Subcutaneous adipose tissue (tissue), 4 donors: ENCODE measurements around the gene IRX5. TPM values are rescaled to one million over a fixed set of nuclear protein-coding genes. Genes with fewer than 3 reads are reported as not detected.

ENCODE experiments used
- CTCF ChIP-seq: fragments of 450-650 bp; IDR thresholded peaks from one replicate; pipeline ENCODE4 v1.5.1; 2016; ENCODE audit warnings: low read depth, mild to moderate bottlenecking, control low read depth, antibody characterized with exemption, moderate library complexity
- total RNA-seq, 4 donors: library from RNA; depleted of rRNA; stranded (reverse); fragments of >200 nt; gene quantifications; one replicate each; pipeline ENCODE4 v1.1.0, GENCODE V29; 2016

IRX5 gene
- total RNA-seq, 4 donors from 2014 or later: 0.65 to 6.8 (median 4.8) TPM

GRCh38 chr16:54980821-54981220 is 50.2 kb downstream of the IRX5 start:
- TF ChIP-seq CTCF: no peak
